VCaP (cell line): Measurements from ENCODE around the gene FSD2.

Experiments
- H3K27ac ChIP-seq: fragments of 450-650 bp; 2 replicates; pipeline ENCODE4 v1.5.1; 2017
- TF ChIP-seq, protein P1 (sequence below): fragments of 450-650 bp; conservative IDR thresholded peaks from 2 replicates; pipeline ENCODE4 v1.5.1; 2017; ENCODE audit warnings: mild to moderate bottlenecking, moderate library complexity

FSD2 gene

DNA sequence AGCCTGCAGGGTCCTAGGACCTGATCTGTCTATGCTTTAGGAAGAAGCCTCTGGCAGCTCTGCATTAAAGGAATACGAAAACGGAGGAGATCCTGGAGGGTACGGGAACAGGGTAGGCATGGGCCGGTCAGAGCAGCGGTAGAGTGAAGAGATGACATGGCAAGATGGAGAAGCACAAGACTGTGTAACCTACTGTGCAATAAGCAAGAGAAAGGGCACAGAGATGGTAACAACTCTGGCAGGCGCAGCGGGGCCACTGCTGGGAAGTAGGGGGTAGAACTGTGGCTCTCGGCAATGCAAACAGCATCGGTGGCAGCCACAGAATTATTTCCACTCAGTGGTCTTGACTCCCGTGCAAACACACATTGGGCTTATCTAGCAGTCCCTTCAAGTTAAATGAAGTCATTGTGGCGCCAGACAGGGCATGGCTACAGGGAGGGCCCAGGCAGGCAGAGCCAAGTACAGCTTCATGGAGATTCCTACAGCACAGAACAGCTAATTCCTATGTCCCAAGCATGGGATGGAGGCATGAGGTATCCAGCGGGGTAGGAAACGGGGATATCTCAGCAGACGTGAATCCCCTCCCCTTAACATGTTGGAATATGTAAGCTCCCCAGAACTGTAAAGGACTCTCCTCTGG is 32.3 kb upstream of the FSD2 start:
- TF ChIP-seq, protein P1, sequence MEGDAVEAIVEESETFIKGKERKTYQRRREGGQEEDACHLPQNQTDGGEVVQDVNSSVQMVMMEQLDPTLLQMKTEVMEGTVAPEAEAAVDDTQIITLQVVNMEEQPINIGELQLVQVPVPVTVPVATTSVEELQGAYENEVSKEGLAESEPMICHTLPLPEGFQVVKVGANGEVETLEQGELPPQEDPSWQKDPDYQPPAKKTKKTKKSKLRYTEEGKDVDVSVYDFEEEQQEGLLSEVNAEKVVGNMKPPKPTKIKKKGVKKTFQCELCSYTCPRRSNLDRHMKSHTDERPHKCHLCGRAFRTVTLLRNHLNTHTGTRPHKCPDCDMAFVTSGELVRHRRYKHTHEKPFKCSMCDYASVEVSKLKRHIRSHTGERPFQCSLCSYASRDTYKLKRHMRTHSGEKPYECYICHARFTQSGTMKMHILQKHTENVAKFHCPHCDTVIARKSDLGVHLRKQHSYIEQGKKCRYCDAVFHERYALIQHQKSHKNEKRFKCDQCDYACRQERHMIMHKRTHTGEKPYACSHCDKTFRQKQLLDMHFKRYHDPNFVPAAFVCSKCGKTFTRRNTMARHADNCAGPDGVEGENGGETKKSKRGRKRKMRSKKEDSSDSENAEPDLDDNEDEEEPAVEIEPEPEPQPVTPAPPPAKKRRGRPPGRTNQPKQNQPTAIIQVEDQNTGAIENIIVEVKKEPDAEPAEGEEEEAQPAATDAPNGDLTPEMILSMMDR = no peak
- H3K27ac ChIP-seq = no peak overlapping the region

DNA sequence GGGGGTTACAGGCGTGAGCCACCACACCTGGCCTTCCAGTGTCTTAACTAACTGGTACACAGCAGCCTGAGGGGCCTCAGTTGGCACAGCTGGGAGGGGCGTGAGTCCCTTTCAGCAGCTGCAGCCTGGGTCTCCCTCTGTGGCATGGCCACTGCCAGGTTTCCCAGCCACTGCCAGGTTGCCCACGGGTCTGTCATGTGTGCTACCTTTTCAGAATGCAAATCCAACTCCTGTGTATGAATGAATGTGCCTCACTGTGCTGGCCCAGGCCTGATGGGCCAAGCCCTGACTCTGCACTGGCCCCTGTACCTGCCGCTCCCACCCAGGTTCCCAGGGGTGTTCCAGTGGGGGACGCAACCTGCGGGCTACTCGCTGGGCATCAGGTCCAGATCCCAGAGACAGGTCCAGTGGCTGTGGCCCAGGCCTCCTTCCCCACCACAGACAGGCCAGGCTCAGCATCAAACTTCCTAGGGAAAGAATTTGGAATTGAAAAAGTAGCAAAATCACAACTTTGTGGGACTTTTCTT is 29.6 kb upstream of the FSD2 start:
- no peak overlapping the region for H3K27ac ChIP-seq
- TF ChIP-seq, protein P1 = no peak

DNA sequence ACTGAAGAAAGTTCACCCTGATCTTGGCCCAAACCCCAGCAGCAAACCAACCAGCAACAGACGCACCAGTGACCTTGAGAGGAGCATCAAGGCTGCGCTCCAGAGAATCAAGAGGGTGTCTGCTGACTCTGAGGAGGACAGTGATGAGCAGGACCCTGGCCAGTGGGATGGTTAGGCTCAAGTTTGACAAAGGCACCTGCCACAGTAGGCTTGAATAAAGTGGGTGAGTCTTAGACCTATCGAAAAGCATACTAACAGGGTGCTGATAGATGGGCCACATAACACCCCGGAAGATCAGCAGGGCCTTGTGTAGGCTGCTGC is 27.5 kb upstream of the FSD2 start:
- TF ChIP-seq, protein P1 = no peak
- no peak overlapping the region for H3K27ac ChIP-seq

DNA sequence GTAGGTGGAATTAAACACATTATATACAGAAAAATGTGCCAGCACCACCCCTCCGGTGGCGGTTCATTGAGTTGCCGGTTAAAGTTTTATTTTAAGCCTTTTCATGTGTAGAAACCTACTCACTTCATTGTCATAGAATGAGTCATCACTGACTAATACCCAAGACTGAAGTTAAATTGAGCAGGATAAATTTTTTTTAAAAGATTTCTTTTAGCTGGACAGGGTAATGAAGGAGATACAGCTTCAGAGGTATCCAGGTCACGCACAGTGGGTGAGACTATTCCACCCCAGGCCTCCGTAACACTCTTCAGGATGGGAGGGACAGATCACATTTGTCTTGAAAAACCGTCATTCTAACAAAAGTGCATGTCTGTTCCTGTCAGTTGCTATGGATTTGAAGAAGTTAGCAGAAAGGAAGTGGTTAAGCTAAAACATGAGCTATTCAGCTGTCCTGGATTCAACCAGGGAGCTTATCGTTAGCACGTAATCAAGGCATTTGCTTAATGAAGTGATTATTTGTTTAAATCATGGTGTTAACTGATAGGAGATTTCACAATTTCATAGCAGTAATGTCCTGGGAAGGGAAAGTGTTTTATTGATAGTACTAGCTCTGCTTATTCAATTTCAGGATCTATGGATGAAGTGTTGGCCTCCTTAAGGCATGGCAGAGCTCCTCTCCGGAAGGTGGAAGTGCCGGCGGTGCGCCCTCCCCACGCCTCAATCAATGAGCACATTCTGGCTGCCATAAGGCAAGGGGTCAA is 26.9 kb upstream of the FSD2 start:
- TF ChIP-seq, protein P1 = no peak
- H3K27ac ChIP-seq = no peak overlapping the region

DNA sequence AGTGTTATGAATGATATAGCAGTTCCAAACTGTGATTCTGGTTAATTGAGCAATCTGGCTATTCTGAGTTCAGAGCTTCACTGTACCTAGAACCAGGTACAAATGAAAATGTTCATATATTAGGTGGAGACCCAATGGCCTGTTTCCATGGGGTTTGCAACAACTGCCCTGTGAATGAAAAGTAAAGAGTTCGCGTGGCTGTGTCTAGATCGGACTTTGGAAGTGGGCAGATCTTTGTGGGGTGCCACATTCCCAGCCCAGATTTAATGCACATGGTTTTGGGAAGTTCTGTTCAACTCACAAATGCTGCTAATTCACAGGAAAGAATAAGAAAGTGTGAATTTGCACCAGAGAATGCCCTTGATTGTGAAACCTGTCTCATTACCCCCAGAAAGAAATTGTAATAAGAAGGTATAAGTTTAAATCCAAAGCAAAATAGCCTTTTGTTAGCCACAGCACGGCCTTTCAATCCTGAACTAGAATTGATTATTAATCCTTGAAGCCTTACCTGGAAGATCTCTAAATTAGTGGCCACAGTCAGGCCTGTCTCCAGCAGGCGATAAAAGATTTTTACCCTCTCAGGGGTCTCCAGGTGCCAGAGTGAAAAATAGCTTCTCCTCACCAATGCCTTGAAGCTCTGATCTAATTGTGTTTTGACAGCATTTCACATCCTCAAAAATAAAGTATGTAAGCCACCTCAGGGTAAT is 26.2 kb upstream of the FSD2 start:
- H3K27ac ChIP-seq = no peak overlapping the region
- TF ChIP-seq, protein P1 = no peak

DNA sequence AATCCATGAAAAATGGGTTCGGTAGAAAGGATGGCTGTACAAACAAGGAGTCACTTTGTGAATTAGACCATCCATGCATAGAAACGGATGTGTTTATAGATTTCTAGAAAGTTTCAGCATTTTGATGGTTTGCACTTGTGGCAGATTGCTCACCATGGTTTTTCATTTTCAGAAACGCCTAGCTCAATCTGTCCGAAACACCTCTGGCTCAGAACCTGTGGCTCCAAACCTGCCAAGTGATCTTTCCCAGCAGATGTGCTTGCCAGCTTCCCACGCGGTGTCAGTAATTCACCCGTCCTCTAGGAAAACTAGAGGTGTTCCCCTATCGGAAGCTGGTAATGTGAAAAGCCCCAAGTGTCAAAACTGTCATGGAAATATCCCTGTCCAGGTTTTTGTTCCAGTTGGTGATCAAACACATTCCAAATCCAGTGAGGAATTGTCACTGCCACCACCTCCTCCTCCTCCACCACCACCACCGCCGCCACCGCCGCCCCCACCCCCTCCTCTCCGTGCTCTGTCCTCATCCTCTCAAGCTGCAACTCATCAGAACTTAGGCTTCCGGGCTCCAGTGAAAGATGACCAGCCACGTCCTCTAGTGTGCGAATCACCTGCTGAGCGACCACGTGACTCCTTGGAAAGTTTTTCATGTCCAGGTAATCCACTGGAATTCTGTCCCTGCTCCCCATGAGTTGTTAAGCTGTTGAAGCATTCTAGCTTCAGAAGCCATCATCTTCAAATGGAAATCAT is 24.7 kb upstream of the FSD2 start:
- TF ChIP-seq, protein P1 = no peak
- no peak overlapping the region for H3K27ac ChIP-seq

DNA sequence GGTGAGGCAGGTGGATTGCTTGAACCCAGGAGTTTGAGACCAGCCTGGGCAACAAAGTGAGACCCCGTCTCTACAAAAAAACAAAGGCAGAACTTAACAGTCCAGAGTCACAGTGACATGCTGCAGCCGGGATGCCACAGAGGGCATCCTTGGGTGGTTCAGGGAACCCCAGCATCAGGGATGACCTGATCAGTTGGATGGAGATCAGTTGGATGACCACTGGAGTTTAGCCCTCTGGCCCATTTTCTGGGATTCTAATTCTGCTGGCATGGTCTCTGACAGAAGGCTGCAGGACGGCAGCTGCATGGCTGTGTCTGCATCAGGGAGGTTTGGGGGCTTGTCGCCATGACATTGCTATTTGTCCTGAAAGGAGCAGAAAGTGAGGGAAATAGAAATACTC is 23.4 kb upstream of the FSD2 start:
- no peak overlapping the region for H3K27ac ChIP-seq
- TF ChIP-seq, protein P1 = no peak
